Lung (tissue), 12 donors: ENCODE results near the gene ADAMTS18. TPM values are rescaled to one million over a fixed set of nuclear protein-coding genes. Genes with fewer than 3 reads are reported as not detected.

Experiments used
- ATAC-seq: fragments of 200-7000 bp; cut with Tn5 transposase; one replicate; pipeline ENCODE4 v1.9.1; 2020; ENCODE audit warnings: moderate number of reproducible peaks; ENCODE audit not compliant: insufficient read depth, low FRiP score
- DNase-seq, 3 donors: peaks; one replicate each; pipeline ENCODE4 v3.0.0-alpha.2; 2013 to 2017
- H3K27ac ChIP-seq, 2 donors: one replicate each; pipeline ENCODE4 v1.5.1; 2013; ENCODE audit warnings: mild to moderate bottlenecking in 2 of 2, moderate library complexity in 2 of 2, control low read depth in 1 of 2, inconsistent platforms in 1 of 2, low read depth in 1 of 2, low read length in 1 of 2
- H3K27me3 ChIP-seq, 3 donors: one replicate each; pipeline ENCODE4 v1.5.1; 2013; ENCODE audit warnings: low read length in 2 of 3; ENCODE audit not compliant: control insufficient read depth in 3 of 3, insufficient read depth in 3 of 3
- H3K36me3 ChIP-seq, 4 donors: one replicate each; pipeline ENCODE4 v1.5.1; 2013; ENCODE audit warnings: low read length in 4 of 4, mild to moderate bottlenecking in 1 of 4, moderate library complexity in 1 of 4; ENCODE audit not compliant: control insufficient read depth in 4 of 4, insufficient read depth in 4 of 4
- H3K4me1 ChIP-seq, 5 donors: one replicate each; pipeline ENCODE4 v1.5.1; 2013; ENCODE audit warnings: low read length in 5 of 5, mild to moderate bottlenecking in 2 of 5, moderate library complexity in 1 of 5; ENCODE audit not compliant: control insufficient read depth in 5 of 5, insufficient read depth in 5 of 5
- H3K4me3 ChIP-seq: one replicate; pipeline ENCODE4 v1.5.1; 2013; ENCODE audit warnings: mild to moderate bottlenecking, control low read depth, moderate library complexity
- H3K9ac ChIP-seq, 2 donors: one replicate each; pipeline ENCODE4 v1.5.1; 2013; ENCODE audit warnings: low read length in 2 of 2, control low read depth in 1 of 2; ENCODE audit not compliant: insufficient read depth in 1 of 2
- H3K9me3 ChIP-seq, 4 donors: one replicate each; pipeline ENCODE4 v1.5.1; 2013; ENCODE audit warnings: low read length in 3 of 4, mild to moderate bottlenecking in 1 of 4, moderate library complexity in 1 of 4; ENCODE audit not compliant: control insufficient read depth in 4 of 4, insufficient read depth in 3 of 4
- CTCF ChIP-seq: IDR thresholded peaks from 2 replicates; pipeline ENCODE4 v1.5.1; 2012; ENCODE audit warnings: mild to moderate bottlenecking; ENCODE audit errors: control extremely low read depth, extremely low read depth
- WGBS, 2 donors: extraction: QIAGEN DNeasy Blood & Tissue Kit; methylation state at CpG; one replicate each; pipeline ENCODE4 v1.1.7; 2013; 5-methylcytosine and 5-hydroxymethylcytosine counted together
- polyA plus RNA-seq, 2 donors: library from polyadenylated mRNA; stranded (reverse); fragments of 200-250 nt; gene quantifications; one replicate each; pipeline ENCODE4 v1.2.1, GENCODE V29; 2013
- total RNA-seq, 2 donors: library from RNA; depleted of rRNA in 1 of 2; stranded (reverse); fragments of >200 nt in 1 of 2; gene quantifications; one replicate each; pipeline ENCODE4 v1.2.1, GENCODE V29; 2014 to 2021
- donor health status: control.
- donor health status: control.
- donor health status: Bipolar disorder and iron deficiency.
- donor health status: healthy.
- donor health status: DM: yes; HTN: yes; CAD: no.

ADAMTS18 gene
- total and polyA plus RNA-seq, 4 donors = 0.02 to 0.82 TPM; not detected in 2

DNA sequence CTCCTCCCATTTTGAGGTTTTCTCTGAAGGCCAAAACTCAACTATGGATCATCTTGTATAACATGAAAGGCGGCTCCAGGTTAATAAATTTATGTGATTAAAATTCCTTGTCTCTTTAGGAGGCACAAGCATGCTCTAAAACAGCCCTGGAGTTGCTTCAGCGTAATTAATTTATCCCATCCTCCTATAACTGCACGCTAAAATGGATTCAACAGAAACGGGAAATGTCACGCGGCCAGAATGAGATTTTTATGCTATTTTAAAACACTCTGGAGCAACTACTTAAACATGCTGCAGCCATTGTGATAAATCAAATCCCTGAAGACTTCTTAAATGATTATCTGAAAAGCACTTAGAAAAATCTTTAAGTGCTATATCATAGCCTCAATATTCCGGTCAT lies 106.6 kb downstream of the ADAMTS18 start:
- DNase-seq = no peak
- Histone ChIP-seq H3K36me3 (no peaks in the 10 kb centered on the region), H3K27me3 (no peaks in the 10 kb centered on the region), H3K27ac (no peak overlapping the region), H3K4me1 (peaks cover 0 to 9% (median 0%) of the 10 kb centered on the region in 5 donors), H3K9ac (no peak overlapping the region), H3K4me3 (no peak overlapping the region), H3K9me3 (no peaks in the 10 kb centered on the region)
- no peak for TF ChIP-seq CTCF
- no peak for ATAC-seq
- 77 to 89% methylated on average over 7 of the region's 7 CpGs for WGBS, 2 donors

GRCh38 chr16:77327717-77328116 lies 107.1 kb downstream of the ADAMTS18 start:
- H3K4me1 ChIP-seq = peaks cover 0 to 14% (median 0%) of the 10 kb centered on the region in 5 donors
- ATAC-seq (no peak), DNase-seq (no peak)
- H3K36me3 ChIP-seq = no peaks in the 10 kb centered on the region
- H3K27ac ChIP-seq = no peak overlapping the region
- H3K27me3 ChIP-seq = no peaks in the 10 kb centered on the region
- no peaks in the 10 kb centered on the region for H3K9me3 ChIP-seq
- no peak overlapping the region for H3K9ac ChIP-seq
- no peak overlapping the region for H3K4me3 ChIP-seq
- TF ChIP-seq CTCF = no peak
- WGBS, 2 donors = 80 to 84% methylated on average over 2 of the region's 2 CpGs

GRCh38 chr16:77324729-77325128 lies 110.1 kb downstream of the ADAMTS18 start:
- Histone ChIP-seq H3K9me3 (no peaks in the 10 kb centered on the region), H3K9ac (no peak overlapping the region), H3K4me1 (peaks cover 0 to 8% (median 0%) of the 10 kb centered on the region in 5 donors), H3K36me3 (no peaks in the 10 kb centered on the region), H3K4me3 (no peak overlapping the region), H3K27ac (no peak overlapping the region), H3K27me3 (no peaks in the 10 kb centered on the region)
- TF ChIP-seq CTCF = no peak
- WGBS, 2 donors = 52 to 67% methylated on average over 3 of the region's 3 CpGs
- ATAC-seq (no peak), DNase-seq (no peak)

GRCh38 chr16:77323695-77324094 lies 111.1 kb downstream of the ADAMTS18 start:
- Histone ChIP-seq H3K4me1 (peaks cover 0 to 8% (median 0%) of the 10 kb centered on the region in 5 donors), H3K36me3 (no peaks in the 10 kb centered on the region), H3K27me3 (no peaks in the 10 kb centered on the region), H3K4me3 (no peak overlapping the region), H3K9me3 (no peaks in the 10 kb centered on the region), H3K9ac (no peak overlapping the region), H3K27ac (no peak overlapping the region)
- 27 to 39% methylated on average over 2 of the region's 2 CpGs for WGBS, 2 donors
- no peak for ATAC-seq
- DNase-seq = no peak
- TF ChIP-seq CTCF = no peak
